Measurements from ENCODE around the gene CLTC.

DNA sequence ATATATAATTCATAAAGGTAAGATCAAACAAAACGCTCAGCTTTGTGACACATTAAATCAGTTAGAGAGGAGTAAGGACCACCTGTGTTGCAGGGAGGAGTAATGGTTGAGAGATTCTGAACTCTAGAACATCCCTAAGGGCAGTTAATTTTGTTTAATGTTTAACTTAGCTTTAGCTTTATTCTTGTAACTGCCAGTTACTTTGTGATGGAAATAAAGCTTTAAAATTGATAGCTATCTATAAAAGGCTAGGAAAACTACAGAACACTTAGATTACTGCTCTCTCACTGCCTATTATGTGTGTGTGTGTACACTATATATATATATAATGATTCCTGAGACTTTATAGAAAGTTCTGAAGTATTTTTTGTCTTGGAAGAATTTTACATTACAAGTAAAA, 49.7 kb downstream of the CLTC start:
- TF ChIP-seq CTCF (conservative IDR thresholded peaks at IDR 0.05; ENCODE audit: low read length) (no peak), EZH2phosphoT487 (IDR thresholded peaks at IDR 0.05; ENCODE audit: borderline replicate concordance, low read depth, low read length) (no peak)
